HS-5 (cell line): Measurements from ENCODE around the gene MOB3C.

Experiments
- DNase-seq: peaks from one replicate; pipeline ENCODE4 v3.0.0-alpha.2; 2012; ENCODE audit warnings: low read depth

MOB3C gene

DNA sequence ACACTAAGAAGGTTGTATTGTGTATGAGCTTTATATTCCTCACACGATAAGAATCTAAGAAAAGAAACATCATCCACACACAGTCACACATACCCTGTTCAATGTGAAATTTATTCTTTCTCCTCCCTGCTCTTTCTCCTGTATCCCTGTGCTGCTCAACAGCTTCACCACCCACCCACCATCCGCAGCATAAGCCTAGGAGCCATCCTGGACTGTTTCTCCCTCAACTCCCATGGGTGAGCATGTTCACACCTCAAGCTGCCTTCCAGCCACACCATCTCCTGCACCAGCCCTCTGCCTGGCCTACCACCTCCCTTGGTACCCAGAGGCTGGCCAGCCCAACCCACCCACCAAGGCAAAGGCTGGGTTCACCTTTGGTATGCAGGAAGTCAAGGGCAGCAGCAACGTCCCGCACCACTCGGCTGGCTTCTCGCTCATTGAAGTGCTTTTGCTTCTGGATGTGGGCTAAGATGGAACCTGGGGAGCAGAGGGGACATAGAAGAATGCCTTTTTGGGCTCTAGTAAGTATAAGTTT lies 44.9 kb downstream of the MOB3C start:
- no peak for DNase-seq

DNA sequence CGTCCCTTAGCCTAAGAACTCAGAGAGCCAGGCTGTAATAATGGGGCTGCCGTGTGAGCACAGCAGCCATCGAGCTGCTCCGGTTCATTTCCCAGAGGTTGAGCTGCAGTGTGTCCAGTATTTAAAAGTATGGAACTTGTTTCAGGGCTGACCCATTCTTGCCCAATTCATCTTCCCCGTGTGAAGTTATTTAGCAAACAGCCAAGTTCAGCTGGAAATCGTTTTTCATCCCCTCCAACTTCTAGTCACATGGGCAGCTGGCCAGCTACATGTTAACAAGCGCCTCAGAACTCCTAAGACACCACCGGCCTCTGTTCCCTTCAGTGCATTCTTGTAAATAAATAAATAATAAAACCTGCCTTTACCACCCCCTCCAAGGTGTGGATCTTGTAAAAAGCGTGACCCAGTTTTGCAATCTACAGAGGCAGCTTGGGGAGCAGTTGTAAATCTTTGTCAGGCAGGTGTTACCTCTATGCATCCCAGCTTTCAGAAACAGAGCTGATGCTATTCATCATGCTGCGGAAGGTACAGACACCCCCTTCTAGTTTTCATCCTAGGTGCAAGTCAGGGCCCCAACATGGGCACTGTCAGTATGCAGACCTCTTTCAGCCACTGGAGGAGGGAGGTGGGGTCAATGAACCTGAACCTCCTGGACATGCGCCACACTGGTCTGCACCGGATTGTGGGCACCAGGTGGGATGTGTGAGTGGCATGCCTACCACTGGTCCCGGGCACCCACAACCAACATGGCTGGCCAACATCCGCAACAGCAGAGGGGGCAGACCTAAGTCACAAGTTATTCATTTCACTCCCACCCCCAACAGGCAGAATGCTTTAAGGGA lies 46.5 kb downstream of the MOB3C start:
- no peak for DNase-seq

DNA sequence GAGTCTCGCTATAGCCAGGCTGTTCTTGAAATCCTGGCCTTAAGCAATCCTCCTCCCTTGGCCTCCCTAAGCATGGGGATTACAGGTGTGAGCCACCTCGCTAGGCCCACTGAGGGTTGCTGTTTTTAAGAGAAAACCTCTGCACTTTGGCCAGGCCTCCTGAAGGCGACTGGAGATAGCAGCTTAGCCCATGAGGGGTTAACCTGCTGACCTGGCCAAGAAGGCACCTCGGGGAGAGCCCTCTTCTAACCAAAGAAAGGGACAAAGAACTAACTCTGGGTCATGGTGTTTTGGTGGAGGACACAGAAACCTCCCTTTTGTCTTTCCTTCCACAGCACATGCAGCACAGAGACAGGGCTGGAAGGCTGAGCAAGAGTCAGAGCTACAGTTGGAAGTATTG lies 47.5 kb downstream of the MOB3C start:
- no peak for DNase-seq

DNA sequence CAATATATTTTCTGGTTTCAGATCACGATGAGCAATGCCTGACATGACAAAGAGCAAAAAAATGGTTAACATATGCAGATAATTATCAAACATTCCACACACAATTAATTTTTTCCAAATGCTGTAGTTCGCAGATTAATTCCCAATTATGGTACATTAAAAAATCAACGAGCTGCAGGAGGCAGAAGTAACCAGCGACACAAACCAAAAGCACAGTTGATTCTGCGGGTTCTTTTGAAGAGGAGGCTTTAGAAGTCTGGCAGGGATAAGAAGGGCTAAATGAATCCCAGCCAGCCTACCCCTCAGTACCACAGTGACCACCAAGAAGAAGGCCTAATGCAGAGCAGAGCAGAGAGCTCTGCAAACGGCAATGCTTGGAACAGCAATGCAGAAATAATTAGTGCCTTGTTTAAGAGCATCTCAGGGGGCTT lies 48.1 kb downstream of the MOB3C start:
- no peak for DNase-seq

DNA sequence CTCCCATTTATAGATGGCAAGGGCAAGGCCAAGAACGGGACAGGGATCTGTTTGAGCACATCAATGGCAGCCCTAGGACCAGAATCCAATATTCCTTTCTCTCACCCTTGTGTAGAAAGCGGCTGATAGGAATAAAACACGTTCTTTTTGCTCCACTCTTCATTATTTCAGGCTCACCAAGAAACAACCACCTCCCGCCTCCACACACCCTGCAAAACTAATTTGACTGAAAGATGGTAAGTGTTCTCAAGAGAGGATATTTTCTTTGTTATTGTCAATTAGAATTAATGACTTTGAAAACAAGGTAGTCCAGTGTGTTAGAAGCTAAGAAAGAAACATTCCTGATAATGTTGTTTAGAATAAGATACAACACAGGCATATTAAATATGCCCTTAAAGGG lies 53.3 kb downstream of the MOB3C start:
- no peak for DNase-seq

DNA sequence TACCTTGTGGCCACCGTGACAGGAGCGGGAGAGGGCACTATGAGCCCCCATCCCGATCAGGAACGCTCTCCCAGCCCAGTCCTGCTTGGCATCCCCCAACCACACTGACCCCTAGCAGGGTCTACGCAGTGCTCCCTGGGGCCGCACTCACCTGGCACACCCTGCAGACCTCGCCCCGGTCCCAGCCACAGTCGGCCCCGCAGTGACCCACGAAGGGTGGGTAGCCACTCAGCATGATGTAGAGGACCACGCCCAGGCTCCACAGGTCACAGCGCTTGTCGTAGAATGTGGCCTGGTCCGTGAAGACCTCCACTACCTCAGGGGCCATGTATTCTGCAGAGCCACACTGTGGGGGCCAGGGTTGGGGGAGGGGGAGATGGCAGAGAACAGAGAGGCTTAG lies 54.1 kb downstream of the MOB3C start:
- DNase-seq: no peak

DNA sequence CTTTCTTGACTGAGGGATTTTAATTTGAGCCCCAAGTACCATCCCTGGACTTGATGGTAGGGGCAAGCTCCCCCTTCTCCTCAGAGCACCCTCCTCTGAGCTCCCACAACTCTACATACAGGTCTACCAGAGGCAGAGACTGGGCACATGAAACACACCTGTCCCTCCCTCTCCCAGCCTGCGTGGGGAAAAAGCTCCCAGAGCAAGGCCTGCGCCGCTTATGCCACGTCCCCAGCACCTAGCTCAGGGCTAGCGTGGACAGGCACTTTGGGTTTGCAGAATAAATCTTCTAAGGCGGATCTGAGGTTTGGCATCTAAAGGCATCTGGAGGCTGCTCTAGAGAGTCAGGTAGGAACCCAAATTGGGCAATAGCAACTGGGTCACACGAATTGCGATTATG lies 57.6 kb downstream of the MOB3C start:
- no peak for DNase-seq

DNA sequence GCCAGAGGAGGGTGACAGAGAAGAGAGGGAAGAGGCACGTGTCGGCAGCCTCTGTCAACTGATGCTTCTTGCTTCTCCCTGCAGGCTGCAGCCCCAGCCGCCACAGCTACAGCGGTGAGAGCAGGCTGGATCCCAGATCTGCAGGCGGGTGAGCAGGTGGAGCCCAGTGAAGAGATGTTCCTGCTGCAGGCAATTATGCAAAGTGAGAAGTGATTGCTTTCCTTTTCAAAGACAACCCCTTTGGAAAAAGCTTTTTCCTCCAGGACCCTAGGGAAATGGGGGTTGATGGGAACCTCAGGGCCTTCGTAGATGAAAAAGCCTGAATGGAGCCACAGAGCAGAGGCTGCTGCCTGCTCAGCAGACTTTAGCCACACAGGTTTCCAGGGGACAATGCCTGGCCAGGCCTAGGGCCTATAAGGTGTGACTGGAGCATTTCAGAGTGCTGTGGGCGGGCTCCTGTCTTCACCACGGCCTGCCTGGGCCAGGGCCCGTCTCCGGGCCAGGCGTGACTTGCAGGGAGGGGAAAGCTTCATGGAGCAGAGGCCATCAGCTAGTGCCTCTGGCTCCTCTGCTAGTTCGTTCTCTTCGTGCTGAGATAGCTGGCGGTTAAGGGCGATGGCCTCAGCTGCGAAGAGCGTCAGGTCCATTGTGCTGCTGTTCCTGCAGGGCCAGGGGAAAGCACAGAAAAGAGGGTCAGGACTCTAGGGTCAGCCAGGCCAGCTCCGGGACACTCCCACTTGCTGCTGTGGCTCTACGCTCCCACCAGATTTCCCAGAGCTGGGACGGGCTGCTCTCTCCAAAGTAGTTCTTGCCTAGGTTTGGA lies 58.3 kb downstream of the MOB3C start:
- no peak for DNase-seq
